Measurements from ENCODE around the gene TBCD.
A peak's percentile ranks its signal among the peaks of the same experiment; 100 is the strongest.

TBCD gene

DNA sequence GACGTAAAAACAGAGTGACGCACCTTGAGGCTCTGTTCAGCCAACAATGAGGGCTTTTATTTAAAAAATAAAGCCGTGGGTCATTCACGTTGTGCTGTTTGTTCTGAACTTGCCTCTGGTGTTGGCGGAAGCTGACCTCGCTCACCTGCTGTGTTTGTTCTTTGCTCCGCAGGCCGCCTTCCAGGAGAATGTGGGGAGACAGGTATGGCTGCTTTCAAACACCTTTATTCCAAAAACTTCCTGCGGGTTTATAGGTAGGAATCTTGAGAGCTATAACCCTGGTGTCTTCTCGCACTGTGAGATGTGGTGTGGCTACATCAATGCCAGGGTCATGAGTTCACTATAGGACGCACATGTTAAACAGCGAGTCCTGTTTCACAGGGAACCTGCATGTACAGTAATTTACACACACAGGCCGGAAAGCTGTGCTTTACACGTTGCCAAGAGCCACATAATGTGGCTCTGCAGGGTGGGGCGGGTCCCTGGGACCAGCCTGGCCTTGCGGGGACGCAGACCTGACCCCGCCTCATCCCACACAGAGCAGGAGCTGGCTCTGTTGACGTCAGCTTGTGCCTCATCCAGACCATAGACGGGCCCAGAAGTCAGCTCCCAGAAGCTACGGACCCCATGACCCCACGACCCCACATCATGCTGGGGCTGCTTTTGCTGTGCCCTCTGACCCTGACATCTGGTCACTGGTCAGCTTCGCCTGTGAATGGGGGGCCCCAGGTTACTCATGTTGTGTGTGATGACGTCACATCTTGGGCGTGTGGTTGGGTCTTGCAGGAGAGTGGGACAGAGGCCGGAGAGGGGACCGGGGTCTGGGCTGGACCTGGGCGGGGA lies 137.9 kb downstream of the TBCD start:
- DNase-seq, result no peak

DNA sequence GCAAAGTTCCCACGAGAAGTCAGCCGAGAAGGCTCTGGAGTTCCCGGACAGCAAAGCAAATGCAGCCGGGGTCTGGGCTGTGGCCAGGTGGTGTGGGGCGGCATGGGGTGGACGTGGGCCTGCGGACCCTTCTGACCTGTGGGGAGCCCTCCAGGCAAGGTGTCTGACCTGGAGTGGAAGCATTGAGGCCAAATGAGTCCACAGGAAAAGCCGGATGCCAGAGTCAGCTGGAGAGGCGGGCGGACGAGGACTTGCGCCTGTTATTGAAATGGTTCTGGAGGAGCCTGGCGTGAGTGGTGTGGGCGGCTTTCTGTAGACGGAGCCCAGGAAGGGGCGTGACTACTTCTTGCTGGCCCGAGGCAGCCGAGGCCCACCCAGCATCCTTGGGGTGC lies 138.5 kb downstream of the TBCD start:
- no peak for DNase-seq

DNA sequence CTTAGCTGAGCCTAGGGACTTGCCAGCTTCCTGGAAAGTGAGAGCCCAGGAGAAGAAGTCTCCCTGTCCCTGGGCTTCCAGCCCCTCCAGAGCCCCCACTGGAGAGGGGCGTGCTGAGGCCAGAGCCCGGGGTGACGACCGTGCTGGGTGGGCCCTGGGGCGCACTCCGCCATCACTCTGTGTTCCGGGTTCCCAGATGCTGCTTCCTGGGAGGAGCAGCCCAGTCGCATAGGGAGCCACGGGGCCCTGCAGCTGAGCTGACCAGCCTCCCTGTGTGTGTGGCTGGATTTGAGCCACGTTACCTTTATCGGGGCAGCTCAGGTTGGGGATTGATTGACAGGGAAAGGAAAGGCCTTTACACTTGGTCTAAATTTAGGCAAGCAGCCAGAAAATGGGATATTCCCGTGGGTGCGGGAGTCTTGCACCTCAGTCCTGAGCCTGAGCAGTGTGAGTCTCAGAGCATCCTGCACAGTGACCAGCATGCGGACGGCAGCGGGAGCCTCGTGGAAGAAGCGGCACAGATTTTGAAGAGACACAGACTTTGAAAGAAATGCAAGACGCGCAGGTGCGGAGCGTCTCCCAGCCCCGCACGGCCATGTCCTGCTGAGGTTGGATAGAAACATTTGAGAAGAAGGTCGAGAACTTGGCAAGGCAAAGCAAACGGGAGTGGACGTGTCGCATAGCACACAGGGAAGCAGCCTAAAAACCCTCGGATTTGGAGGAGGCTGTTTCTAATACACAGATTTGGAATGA lies 139.2 kb downstream of the TBCD start:
- DNase-seq, result no peak

- DNase-seq, result no peak
Observed at GRCh38 chr17:82891911-82892310, 140.0 kb downstream of the TBCD start.

- no peak for DNase-seq
Observed at GRCh38 chr17:82892899-82893565, 141.2 kb downstream of the TBCD start.

DNA sequence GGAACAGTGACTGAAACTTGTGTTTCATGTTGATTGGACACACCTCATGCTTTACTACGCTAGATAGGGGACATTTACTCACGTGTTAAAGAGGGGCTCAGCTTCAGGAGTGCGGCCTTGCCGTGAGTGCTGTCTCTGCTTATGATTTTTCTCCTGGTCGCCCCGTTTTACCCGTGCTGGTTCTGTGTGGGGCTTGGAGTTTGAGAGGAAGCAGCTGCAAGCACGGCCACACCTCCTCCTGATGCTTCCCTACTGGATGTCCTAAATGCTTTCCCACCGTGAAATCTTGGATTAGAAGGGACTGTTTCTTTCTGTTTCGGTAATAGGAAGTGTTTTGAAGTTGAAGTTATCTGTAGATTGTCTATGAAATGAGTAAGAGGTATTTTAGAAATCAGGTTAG lies 141.9 kb downstream of the TBCD start:
- DNase-seq, result peak in 1 of 4 experiments; percentile 55

GRCh38 chr17:82894389-82894788 lies 142.5 kb downstream of the TBCD start:
- DNase-seq, result no peak

- DNase-seq, result no peak
Observed at GRCh38 chr17:82895087-82895486, 143.2 kb downstream of the TBCD start.

- DNase-seq, result no peak
Observed at GRCh38 chr17:82896071-82897000, 144.5 kb downstream of the TBCD start.

DNA sequence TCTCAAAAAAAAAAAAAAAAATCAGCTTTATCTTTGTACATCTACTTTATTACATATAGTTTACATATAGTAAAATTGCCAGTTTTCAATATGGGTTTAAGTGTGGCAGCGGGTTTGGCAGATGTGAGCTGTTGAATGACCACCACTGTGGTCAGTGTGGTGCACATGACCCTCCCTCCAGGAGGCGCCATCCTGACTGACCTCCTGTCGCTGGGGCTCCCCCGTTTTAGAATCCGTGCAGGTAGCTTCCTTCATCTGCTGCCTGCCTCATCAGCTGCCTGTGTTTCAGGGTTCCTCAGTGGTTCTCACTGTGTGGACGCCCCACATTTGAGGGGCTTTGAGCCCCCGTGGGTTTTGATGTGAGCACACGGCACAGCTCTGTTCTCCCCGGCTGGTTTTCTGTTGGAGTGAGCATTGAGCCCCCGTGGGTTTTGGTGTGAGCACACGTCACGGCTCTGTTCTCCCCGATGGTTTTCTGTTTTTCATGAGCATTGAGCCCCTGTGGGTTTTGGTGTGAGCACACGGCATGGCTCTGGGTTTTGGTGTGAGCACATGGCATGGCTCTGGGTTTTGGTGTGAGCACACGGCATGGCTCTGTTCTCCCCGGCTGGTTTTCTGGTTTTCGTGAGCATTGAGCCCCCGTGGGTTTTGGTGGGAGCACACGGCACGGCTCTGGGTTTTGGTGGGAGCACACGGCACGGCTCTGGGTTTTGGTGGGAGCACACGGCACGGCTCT lies 145.8 kb downstream of the TBCD start:
- no peak for DNase-seq

GRCh38 chr17:82898976-82899514 lies 147.2 kb downstream of the TBCD start:
- DNase-seq, result no peak

DNA sequence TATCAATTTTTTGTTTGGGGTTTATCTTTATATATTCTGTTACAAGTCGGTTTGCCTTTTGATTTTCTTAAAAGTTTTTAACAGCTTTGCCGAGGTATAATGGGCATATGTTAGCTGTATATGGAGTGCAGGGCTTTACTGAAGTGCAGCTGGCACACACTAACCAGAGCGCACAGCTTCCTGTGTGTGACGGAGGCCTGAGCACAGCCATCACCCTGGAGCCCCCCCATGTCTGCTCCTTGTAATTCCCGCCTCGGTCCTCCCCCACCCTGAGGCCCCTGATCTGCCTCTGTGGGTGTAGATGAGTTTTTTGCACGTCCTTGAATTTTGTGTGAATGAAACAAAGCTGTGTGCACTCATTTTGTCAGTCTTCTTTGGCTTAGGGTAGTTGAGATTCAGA lies 148.1 kb downstream of the TBCD start:
- no peak for DNase-seq

GRCh38 chr17:82900741-82901140 lies 148.9 kb downstream of the TBCD start:
- DNase-seq, result no peak

DNA sequence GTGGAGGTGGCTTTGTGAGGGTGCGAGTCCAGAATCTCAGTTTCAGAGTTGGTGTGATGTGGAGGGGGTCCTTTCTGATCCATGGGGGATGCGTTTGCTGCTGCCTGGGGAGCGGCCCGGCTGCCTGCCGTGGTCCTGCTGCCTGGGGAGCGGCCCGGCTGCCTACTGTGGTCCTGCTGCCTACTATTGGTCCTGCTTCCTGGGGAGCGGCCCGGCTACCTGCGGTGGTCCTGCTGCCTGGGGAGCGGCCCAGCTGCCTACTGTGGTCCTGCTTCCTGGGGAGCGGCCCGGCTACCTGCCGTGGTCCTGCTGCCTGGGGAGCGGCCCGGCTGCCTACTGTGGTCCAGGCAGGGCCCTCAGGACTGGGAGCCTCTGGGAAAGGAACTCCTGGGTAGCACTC lies 149.5 kb downstream of the TBCD start:
- no peak for DNase-seq

- no peak for DNase-seq
Observed at GRCh38 chr17:82901856-82902255, 150.0 kb downstream of the TBCD start.

GRCh38 chr17:82902972-82903874 lies 151.4 kb downstream of the TBCD start:
- DNase-seq, result no peak

GRCh38 chr17:82905130-82905529 lies 153.3 kb downstream of the TBCD start:
- no peak for DNase-seq

- no peak for DNase-seq
Observed at GRCh38 chr17:82907797-82908542, 156.1 kb downstream of the TBCD start.

GRCh38 chr17:82908543-82909160 lies 156.8 kb downstream of the TBCD start:
- DNase-seq, result no peak

Measured in suppressor macrophage (primary cell).